Heart left ventricle (tissue), 13 donors: ENCODE measurements around the gene COX7A2.

Source experiments
- CTCF ChIP-seq, 12 donors: fragments of 200-600 bp; sonication (generic) in 4 of 12; IDR thresholded peaks; one replicate each; pipeline versions ENCODE4 v1.5.0 to v1.8.0; 2018 to 2022; ENCODE audit warnings: antibody characterized with exemption in 12 of 12, mild to moderate bottlenecking in 5 of 12
- POLR2A ChIP-seq, 2 donors: fragments of 450-650 bp; IDR thresholded peaks; one replicate each; pipeline ENCODE4 v1.6.1; 2017; ENCODE audit warnings: antibody characterized with exemption in 2 of 2, mild to moderate bottlenecking in 2 of 2, moderate library complexity in 2 of 2
- donor health status: ischemic (EF 13 %, LVEDD 7.1; RV severe dilation, severe dysfunction).
- donor health status: DM: no; HTN: yes; CAD: no.
- donor health status: DM: no; HTN: no; CAD: no.
- donor health status: ischemic (EF 25% LVEDD 6.9; RV normal size, moderate dysfunction).
- donor health status: ischemic (EF 25% LVEDD 5.7; RV mildly dilated, moderate dysfunction).
- donor health status: ischemic (EF 35%, LVEDD 5.7; RV mildly dilated, moderate dysfunction).
- donor health status: nonischemic (EF 11% LVEDD 7.7; RV severe dilation, severe dysfunction).
- donor health status: DM: yes; HTN: yes; CAD: no.
- donor health status: PGD.
- donor health status: ischemic (EF 29% LVEDD 5.4; RV normal size, mild dysfunction).
- donor health status: nonischemic (EF 23%, LVEDD 6.1; RV moderate dilation, normal function).

DNA sequence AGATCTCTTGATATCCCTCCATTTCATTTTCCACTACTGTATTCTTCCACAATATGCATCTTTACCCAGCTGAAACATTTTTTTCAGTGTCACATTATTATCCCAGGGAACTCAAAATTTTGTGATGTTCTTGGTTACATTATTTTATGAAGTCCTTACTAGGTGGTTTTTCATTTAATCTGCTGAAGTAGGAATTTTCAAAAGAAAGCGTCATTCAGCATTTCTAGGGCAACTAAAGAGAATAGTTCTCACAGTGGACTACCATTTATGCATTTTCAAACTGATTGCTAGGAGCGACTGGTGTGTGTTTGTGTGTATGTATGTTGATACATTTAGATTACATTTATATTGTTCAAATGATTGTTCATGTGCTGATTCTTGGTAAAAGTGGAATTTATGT lies 43.4 kb upstream of the COX7A2 start:
- TF ChIP-seq CTCF (IDR thresholded peaks at IDR 0.05): no peak
- no peak for TF ChIP-seq POLR2A (IDR thresholded peaks at IDR 0.05)
